Measurements from ENCODE around the gene ATP5F1C. TPM values are rescaled to one million over a fixed set of nuclear protein-coding genes. Genes with fewer than 3 reads are reported as not detected.

The ATP5F1C gene
- polyA plus RNA-seq, 1 of the 3 experiments (the other 2 are of a cell fraction) = 299 TPM

DNA sequence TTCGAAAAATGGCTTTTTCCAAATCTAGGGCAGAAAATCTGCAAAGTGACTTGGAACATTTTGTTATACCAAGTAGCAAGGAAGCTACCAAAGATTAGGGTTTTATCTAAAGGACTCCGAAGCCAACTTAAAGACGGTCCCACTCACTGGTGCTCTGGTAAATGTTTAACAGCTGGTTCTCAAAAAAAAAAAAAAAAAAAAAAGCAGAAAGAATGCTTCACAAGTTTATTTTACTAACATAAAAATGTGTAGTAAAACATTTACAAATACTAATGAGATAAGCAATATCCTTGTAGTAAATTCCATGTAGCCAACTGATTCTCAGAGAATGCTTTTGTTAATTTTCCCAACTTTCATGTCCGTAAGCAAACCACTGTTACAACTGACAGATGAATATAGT lies 68.7 kb downstream of the ATP5F1C start:
- peaks cover 15% of the 10 kb centered on the region; the same call in 1 of the 2 replicates for H3K9me3 ChIP-seq
- no peak overlapping the region for H3K4me3 ChIP-seq (ENCODE audit: low read depth in 2 of 2, low read length in 1 of 2)
- no peak for DNase-seq
- no peak for TF ChIP-seq TAF1 (IDR thresholded peaks at IDR 0.05; ENCODE audit: borderline replicate concordance, low read depth, low read length)
- no peak for TF ChIP-seq POLR2AphosphoS5 (IDR thresholded peaks at IDR 0.05; ENCODE audit: low read depth, low read length)
- no peak for TF ChIP-seq RCOR1 (IDR thresholded peaks at IDR 0.05; ENCODE audit: low read length)
- TF ChIP-seq ELF1 (IDR thresholded peaks at IDR 0.05) = no peak
- TF ChIP-seq EP300 (IDR thresholded peaks at IDR 0.05; ENCODE audit: borderline replicate concordance in 1 of 2, low read depth in 1 of 2, low read length in 1 of 2) = no peak
- no peak for TF ChIP-seq USF2 (IDR thresholded peaks at IDR 0.05; ENCODE audit: borderline replicate concordance, low read depth, low read length)
- no peak for TF ChIP-seq FOXM1 (IDR thresholded peaks at IDR 0.05; ENCODE audit: low read depth)
- no peak for TF ChIP-seq FOXJ3 (CRISPR knock-in tag; IDR thresholded peaks at IDR 0.05)
- no peak for TF ChIP-seq RXRA (IDR thresholded peaks at IDR 0.05; ENCODE audit: borderline replicate concordance, low read depth)
- TF ChIP-seq SMC3 (IDR thresholded peaks at IDR 0.05; ENCODE audit: low read depth, low read length) = no peak
- no peak for TF ChIP-seq TEAD4 (IDR thresholded peaks at IDR 0.05; ENCODE audit: borderline replicate concordance, insufficient read depth)
- TF ChIP-seq NRF1 (IDR thresholded peaks at IDR 0.05; ENCODE audit: low read depth, low read length) = no peak
- TF ChIP-seq MXI1 (IDR thresholded peaks at IDR 0.05; ENCODE audit: low read depth, low read length) = no peak
- no peak overlapping the region for H3K4me2 ChIP-seq
- H4K20me1 ChIP-seq (ENCODE audit: insufficient read depth) = no peaks in the 10 kb centered on the region
- H2AFZ ChIP-seq (ENCODE audit: low read depth) = no peak overlapping the region
- WGBS (ENCODE audit: low lambda C conversion rate) = 61% methylated on average over 3 of the region's 4 CpGs
- no peaks in the 10 kb centered on the region for H3K4me1 ChIP-seq (ENCODE audit: control insufficient read depth in 1 of 2, insufficient read depth in 2 of 2, low read depth in 1 of 2, low read length in 1 of 2)
- no peaks in the 10 kb centered on the region for H3K9me2 ChIP-seq
- H3K36me3 ChIP-seq (replicated peaks in 1 of 2; ENCODE audit: control insufficient read depth in 1 of 2, insufficient read depth in 2 of 2, low read length in 1 of 2) = no peaks in the 10 kb centered on the region
- ChIA-PET POLR2A (no interaction called here), CTCF (interaction anchor here (1.1 kb wide), 1 partner anchor 9 kb away, joined by 3 read pairs; no protein-coding TSS in a partner anchor)
- H3F3A ChIP-seq (replicated peaks; ENCODE audit: insufficient read depth) = peaks cover 7% of the 10 kb centered on the region
- peaks cover 16% of the 10 kb centered on the region for H3K79me2 ChIP-seq (ENCODE audit: insufficient read depth)
- H3K27me3 ChIP-seq (ENCODE audit: insufficient read depth) = no peaks in the 10 kb centered on the region
- H3K9ac ChIP-seq = no peak overlapping the region
- H3K27ac ChIP-seq (ENCODE audit: low read depth in 2 of 2, low read length in 1 of 2) = no peak overlapping the region

DNA sequence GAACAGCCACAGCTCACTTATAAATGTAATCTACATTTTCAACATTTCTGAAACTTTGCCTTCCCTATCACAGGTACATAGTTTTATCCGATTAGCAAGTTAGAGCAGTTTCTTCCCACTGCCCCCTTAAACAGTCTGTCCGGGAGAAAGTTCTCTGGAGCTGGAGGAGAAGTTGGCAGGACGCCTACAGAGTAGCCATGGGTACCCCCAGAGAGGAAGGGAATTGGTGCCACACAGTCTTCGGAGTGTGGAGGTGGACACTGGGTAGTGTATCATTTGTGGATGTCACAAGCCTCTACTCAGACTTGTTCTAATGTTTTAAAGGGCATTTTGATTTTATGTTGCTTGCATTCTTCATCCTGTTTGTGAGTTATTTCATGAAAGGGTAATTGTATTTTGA lies 69.3 kb downstream of the ATP5F1C start:
- Histone ChIP-seq H3K9me3 (peaks cover 19% of the 10 kb centered on the region; the same call in 1 of the 2 replicates), H2AFZ (ENCODE audit: low read depth) (no peak overlapping the region), H4K20me1 (ENCODE audit: insufficient read depth) (no peaks in the 10 kb centered on the region), H3K9ac (no peak overlapping the region), H3K36me3 (replicated peaks in 1 of 2; ENCODE audit: control insufficient read depth in 1 of 2, insufficient read depth in 2 of 2, low read length in 1 of 2) (peaks cover 0 to 3% of the 10 kb centered on the region in 2 experiments), H3K4me3 (ENCODE audit: low read depth in 2 of 2, low read length in 1 of 2) (no peak overlapping the region), H3K4me2 (no peak overlapping the region), H3K27me3 (ENCODE audit: insufficient read depth) (no peaks in the 10 kb centered on the region), H3K4me1 (ENCODE audit: control insufficient read depth in 1 of 2, insufficient read depth in 2 of 2, low read depth in 1 of 2, low read length in 1 of 2) (no peaks in the 10 kb centered on the region), H3K9me2 (no peaks in the 10 kb centered on the region), H3K79me2 (ENCODE audit: insufficient read depth) (peaks cover 20% of the 10 kb centered on the region), H3F3A (replicated peaks; ENCODE audit: insufficient read depth) (peaks cover 7% of the 10 kb centered on the region), H3K27ac (ENCODE audit: low read depth in 2 of 2, low read length in 1 of 2) (no peak overlapping the region)
- DNase-seq = no peak
- CTCF ChIA-PET = interaction anchor here (1.1 kb wide), 1 partner anchor 9 kb away, joined by 3 read pairs; no protein-coding TSS in a partner anchor
- 75% methylated on average over 4 of the region's 4 CpGs for WGBS (ENCODE audit: low lambda C conversion rate)
- no peak for TF ChIP-seq YY1 (IDR thresholded peaks at IDR 0.05; ENCODE audit: low read depth)
- no peak for TF ChIP-seq PBX3 (IDR thresholded peaks at IDR 0.05)
- TF ChIP-seq NFIC (IDR thresholded peaks at IDR 0.05; ENCODE audit: borderline replicate concordance) = no peak
- no peak for TF ChIP-seq TCF12 (IDR thresholded peaks at IDR 0.05)
- no peak for TF ChIP-seq EZH2phosphoT487 (IDR thresholded peaks at IDR 0.05; ENCODE audit: borderline replicate concordance, low read depth)
- no peak for TF ChIP-seq GATA2 (CRISPR knock-in tag; IDR thresholded peaks at IDR 0.05)
- no peak for TF ChIP-seq SIN3A (IDR thresholded peaks at IDR 0.05; ENCODE audit: borderline replicate concordance, low read depth, low read length)
- POLR2A ChIA-PET = no interaction called here

Other genes starting within 250 kb of the ATP5F1C start
- 0.05 and 0.07 TPM in 2 replicates for gene ITIH5, start 121.2 kb upstream of the ATP5F1C start, polyA plus RNA-seq (2012; rRNA removed)
- not detected in 2 replicates for gene ITIH2, start 84.9 kb upstream of the ATP5F1C start, polyA plus RNA-seq (2012; rRNA removed)
- gene KIN, start 184 bp upstream of the ATP5F1C start, polyA plus RNA-seq (2012; rRNA removed) = 3.2 and 4.4 TPM in 2 replicates
- gene TAF3, start 30.3 kb downstream of the ATP5F1C start, polyA plus RNA-seq (2012; rRNA removed) = 1.7 and 2.4 TPM in 2 replicates

Measured in SK-N-SH (cell line).